K562 (cell line): Measurements from ENCODE around the gene GALNT7. TPM values are rescaled to one million over a fixed set of nuclear protein-coding genes. Genes with fewer than 3 reads are reported as not detected.

Experiments used
- ADNP ChIP-seq: fragments of 200-800 bp; sonication (Bioruptor generic); IDR thresholded peaks from 2 replicates; pipeline ENCODE4 v1.6.1; 2016; ENCODE audit warnings: missing genetic modification characterization, missing compliant biosample characterization
- CBFA2T3 ChIP-seq: fragments of 450-650 bp; IDR thresholded peaks from 2 replicates; pipeline ENCODE4 v1.6.1; 2017
- CBX5 ChIP-seq: IDR thresholded peaks from 2 replicates; pipeline ENCODE4 v1.6.1; 2014; ENCODE audit warnings: low read depth, borderline replicate concordance
- CHD2 ChIP-seq: IDR thresholded peaks from 2 replicates; pipeline ENCODE4 v1.6.1; 2011; ENCODE audit warnings: low read depth, low read length
- DPF2 ChIP-seq: fragments of 450-650 bp; IDR thresholded peaks from 2 replicates; pipeline ENCODE4 v1.6.1; 2016
- HCFC1 ChIP-seq: IDR thresholded peaks from 2 replicates; pipeline ENCODE4 v1.6.1; 2012; ENCODE audit warnings: low read depth, low read length, improper control_type of control experiment
- HDAC8 ChIP-seq: fragments of 450-650 bp; IDR thresholded peaks from 2 replicates; pipeline ENCODE4 v1.6.1; 2016; ENCODE audit warnings: mild to moderate bottlenecking, missing genetic modification characterization, moderate library complexity, missing compliant biosample characterization
- MED1 ChIP-seq: sonication (generic); formaldehyde crosslinking; IDR thresholded peaks from 2 replicates; pipeline ENCODE4 v1.8.1; 2023; ENCODE audit warnings: missing genetic modification reagents, borderline replicate concordance
- MXI1 ChIP-seq: IDR thresholded peaks from 2 replicates; pipeline ENCODE4 v1.6.1; 2011; ENCODE audit warnings: low read depth, mild to moderate bottlenecking, improper control_type of control experiment, low read length
- MYBL2 ChIP-seq, 2 experiments: fragments of 450-650 bp in 1 of 2; sonication (generic) in 1 of 2; formaldehyde crosslinking in 1 of 2; IDR thresholded peaks; 2 replicates each; pipeline versions ENCODE4 v1.6.1 to v1.8.1; 2017 to 2022; ENCODE audit warnings: borderline replicate concordance in 1 of 2, inconsistent platforms in 1 of 2, low read depth in 1 of 2, mild to moderate bottlenecking in 1 of 2, missing genetic modification reagents in 1 of 2, moderate library complexity in 1 of 2
- SIRT6 ChIP-seq: IDR thresholded peaks from one replicate; pipeline ENCODE4 v1.6.1; 2012; ENCODE audit warnings: low read depth, mild to moderate bottlenecking, control low read depth, inconsistent platforms, low read length, moderate library complexity
- SMARCA4 ChIP-seq: fragments of 450-650 bp; IDR thresholded peaks from 2 replicates; pipeline ENCODE4 v1.6.1; 2016
- SMARCE1 ChIP-seq: fragments of 450-650 bp; IDR thresholded peaks from 2 replicates; pipeline ENCODE4 v1.7.1; 2016; ENCODE audit warnings: mild to moderate bottlenecking
- TCF3 ChIP-seq: sonication (generic); formaldehyde crosslinking; IDR thresholded peaks from 2 replicates; pipeline ENCODE4 v1.4.0; 2020; ENCODE audit warnings: mild to moderate bottlenecking, missing genetic modification reagents
- polyA plus RNA-seq, 8 experiments: library from polyadenylated mRNA; depleted of rRNA in 4 of 8; stranded (reverse) in 5 of 8; unstranded in 3 of 8; fragments of >200 nt; fragmentation: Nextera tagmentation in 2 of 8; fragmentation: Illumina TruSeq in 1 of 8; extraction: Ambion mirVana in 2 of 8; extraction: Trizol in 1 of 8; gene quantifications; 2 replicates each; pipeline versions ENCODE4 v1.2.1 to v1.2.3, GENCODE V29; 2011 to 2014; ENCODE audit warnings: inconsistent platforms in 1 of 8, missing spikeins in 1 of 8
- total RNA-seq, 7 experiments: library from RNA; depleted of rRNA in 6 of 7; stranded (reverse); fragments of >200 nt in 6 of 7; fragmentation: Illumina TruSeq in 2 of 7; extraction: Trizol in 2 of 7; gene quantifications; 2 replicates each; pipeline versions ENCODE4 v1.2.1 to v1.2.3, GENCODE V29; 2011 to 2021; ENCODE audit warnings: low replicate concordance in 1 of 7
- TF ChIP-seq, protein P1 (sequence below): sonication (generic); formaldehyde crosslinking; IDR thresholded peaks from 2 replicates; pipeline ENCODE4 v1.8.0; 2022; ENCODE audit warnings: missing genetic modification reagents, mild to moderate bottlenecking, moderate library complexity, borderline replicate concordance
- TF ChIP-seq, protein P2 (sequence below): fragments of 250-450 bp; sonication (Bioruptor Pico); IDR thresholded peaks from 2 replicates; pipeline ENCODE4 v1.4.0; 2020; ENCODE audit warnings: mild to moderate bottlenecking
- TF ChIP-seq, protein P3 (sequence below): fragments of 450-650 bp; IDR thresholded peaks from 2 replicates; pipeline ENCODE4 v1.6.1; 2016; ENCODE audit warnings: antibody characterized with exemption
- TF ChIP-seq, protein P4 (sequence below): sonication (generic); formaldehyde crosslinking; IDR thresholded peaks from 2 replicates; pipeline ENCODE4 v1.8.0; 2022; ENCODE audit warnings: mild to moderate bottlenecking, missing genetic modification reagents, borderline replicate concordance

GALNT7 gene
- total and polyA plus RNA-seq, 9 of the 15 experiments (the other 6 are each of a cell fraction or from before 2014, with no cell fraction given), result 16.7 to 38.7 (median 31.1) TPM

DNA sequence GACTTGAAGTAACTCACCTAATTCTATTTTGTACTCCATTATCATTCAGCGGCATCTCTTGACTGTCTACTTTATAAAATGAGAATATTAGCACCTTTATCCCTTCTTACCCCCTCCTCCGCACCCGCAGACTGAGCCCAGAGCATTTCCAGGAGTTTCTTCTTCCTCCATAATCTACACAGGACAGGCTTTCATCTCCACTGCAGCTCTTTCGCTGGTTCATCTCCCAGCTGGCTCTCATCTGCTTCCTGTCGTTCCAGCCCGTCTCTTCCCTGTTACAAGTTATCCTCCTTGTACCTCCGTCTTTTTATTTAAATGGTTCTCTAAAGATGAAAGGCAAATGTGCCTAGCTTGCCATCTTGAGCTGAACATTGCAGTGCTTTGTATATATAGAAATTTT is 39.8 kb downstream of the GALNT7 start (continued):
- TF ChIP-seq, protein P1, sequence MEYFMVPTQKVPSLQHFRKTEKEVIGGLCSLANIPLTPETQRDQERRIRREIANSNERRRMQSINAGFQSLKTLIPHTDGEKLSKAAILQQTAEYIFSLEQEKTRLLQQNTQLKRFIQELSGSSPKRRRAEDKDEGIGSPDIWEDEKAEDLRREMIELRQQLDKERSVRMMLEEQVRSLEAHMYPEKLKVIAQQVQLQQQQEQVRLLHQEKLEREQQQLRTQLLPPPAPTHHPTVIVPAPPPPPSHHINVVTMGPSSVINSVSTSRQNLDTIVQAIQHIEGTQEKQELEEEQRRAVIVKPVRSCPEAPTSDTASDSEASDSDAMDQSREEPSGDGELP (CRISPR knock-in tag), result peak; percentile 26; the same call in 1 of the 2 replicates
- TF ChIP-seq MYBL2 (IDR thresholded peaks at IDR 0.05; ENCODE audit: low read depth) (no peak), MYBL2 (CRISPR knock-in tag; IDR thresholded peaks at IDR 0.05; ENCODE audit: borderline replicate concordance) (no peak), CHD2 (no peak), SMARCA4 (peak; percentile 69; the same call in 1 of the 2 replicates), DPF2 (peak; percentile 62), MED1 (CRISPR knock-in tag) (no peak), CBFA2T3 (peak; percentile 81), SMARCE1 (peak; percentile 19; the same call in 1 of the 2 replicates), CBX5 (no peak), ADNP (tag) (no peak), SIRT6 (no peak), HDAC8 (no peak), MXI1 (no peak), HCFC1 (no peak), TCF3 (CRISPR knock-in tag) (peak; percentile 49; the same call in 1 of the 2 replicates)
- TF ChIP-seq, protein P2, sequence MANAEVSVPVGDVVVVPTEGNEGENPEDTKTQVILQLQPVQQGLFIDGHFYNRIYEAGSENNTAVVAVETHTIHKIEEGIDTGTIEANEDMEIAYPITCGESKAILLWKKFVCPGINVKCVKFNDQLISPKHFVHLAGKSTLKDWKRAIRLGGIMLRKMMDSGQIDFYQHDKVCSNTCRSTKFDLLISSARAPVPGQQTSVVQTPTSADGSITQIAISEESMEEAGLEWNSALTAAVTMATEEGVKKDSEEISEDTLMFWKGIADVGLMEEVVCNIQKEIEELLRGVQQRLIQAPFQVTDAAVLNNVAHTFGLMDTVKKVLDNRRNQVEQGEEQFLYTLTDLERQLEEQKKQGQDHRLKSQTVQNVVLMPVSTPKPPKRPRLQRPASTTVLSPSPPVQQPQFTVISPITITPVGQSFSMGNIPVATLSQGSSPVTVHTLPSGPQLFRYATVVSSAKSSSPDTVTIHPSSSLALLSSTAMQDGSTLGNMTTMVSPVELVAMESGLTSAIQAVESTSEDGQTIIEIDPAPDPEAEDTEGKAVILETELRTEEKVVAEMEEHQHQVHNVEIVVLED, result no peak
- TF ChIP-seq, protein P3, sequence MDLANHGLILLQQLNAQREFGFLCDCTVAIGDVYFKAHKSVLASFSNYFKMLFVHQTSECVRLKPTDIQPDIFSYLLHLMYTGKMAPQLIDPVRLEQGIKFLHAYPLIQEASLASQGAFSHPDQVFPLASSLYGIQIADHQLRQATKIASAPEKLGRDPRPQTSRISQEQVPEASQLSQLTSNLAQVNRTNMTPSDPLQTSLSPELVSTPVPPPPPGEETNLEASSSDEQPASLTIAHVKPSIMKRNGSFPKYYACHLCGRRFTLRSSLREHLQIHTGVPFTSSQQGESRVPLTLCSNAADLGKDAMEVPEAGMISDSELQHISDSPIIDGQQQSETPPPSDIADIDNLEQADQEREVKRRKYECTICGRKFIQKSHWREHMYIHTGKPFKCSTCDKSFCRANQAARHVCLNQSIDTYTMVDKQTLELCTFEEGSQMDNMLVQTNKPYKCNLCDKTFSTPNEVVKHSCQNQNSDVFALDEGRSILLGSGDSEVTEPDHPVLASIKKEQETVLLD, result no peak
- TF ChIP-seq, protein P4, sequence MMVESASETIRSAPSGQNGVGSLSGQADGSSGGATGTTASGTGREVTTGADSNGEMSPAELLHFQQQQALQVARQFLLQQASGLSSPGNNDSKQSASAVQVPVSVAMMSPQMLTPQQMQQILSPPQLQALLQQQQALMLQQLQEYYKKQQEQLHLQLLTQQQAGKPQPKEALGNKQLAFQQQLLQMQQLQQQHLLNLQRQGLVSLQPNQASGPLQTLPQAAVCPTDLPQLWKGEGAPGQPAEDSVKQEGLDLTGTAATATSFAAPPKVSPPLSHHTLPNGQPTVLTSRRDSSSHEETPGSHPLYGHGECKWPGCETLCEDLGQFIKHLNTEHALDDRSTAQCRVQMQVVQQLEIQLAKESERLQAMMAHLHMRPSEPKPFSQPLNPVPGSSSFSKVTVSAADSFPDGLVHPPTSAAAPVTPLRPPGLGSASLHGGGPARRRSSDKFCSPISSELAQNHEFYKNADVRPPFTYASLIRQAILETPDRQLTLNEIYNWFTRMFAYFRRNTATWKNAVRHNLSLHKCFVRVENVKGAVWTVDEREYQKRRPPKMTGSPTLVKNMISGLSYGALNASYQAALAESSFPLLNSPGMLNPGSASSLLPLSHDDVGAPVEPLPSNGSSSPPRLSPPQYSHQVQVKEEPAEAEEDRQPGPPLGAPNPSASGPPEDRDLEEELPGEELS (CRISPR knock-in tag), result no peak
- TF ChIP-seq, all 486 proteins: peak for 18
